Kidney epithelial cell (primary cell): ENCODE measurements around the gene HSD17B13. TPM values are rescaled to one million over a fixed set of nuclear protein-coding genes. Genes with fewer than 3 reads are reported as not detected.

Source experiments
- DNase-seq: peaks from one replicate; pipeline ENCODE4 v3.0.0-alpha.2; 2010; ENCODE audit warnings: low read depth
- H3K27me3 ChIP-seq: 2 replicates; pipeline ENCODE4 v1.6.0; 2011; ENCODE audit warnings: low read length; ENCODE audit not compliant: control insufficient read depth, insufficient read depth
- H3K36me3 ChIP-seq: 2 replicates; pipeline ENCODE4 v1.5.1; 2011; ENCODE audit warnings: low read length; ENCODE audit not compliant: control insufficient read depth, insufficient read depth
- H3K4me3 ChIP-seq: 2 replicates; pipeline ENCODE4 v1.5.1; 2011; ENCODE audit warnings: low read depth, mild to moderate bottlenecking, control low read depth, low read length
- total RNA-seq: library from RNA; depleted of rRNA; stranded (reverse); fragments of >200 nt; gene quantifications from 2 replicates; pipeline ENCODE4 v1.2.3, GENCODE V29; 2015
- TF ChIP-seq, protein P1 (sequence below): IDR thresholded peaks from 2 replicates; pipeline ENCODE4 v1.5.1; 2011; ENCODE audit warnings: mild to moderate bottlenecking, moderate library complexity, low read length, control low read depth, inconsistent platforms; ENCODE audit not compliant: insufficient read depth, poor library complexity, severe bottlenecking

The HSD17B13 gene
- total RNA-seq, 1 donor from 2014 or later, result 0.04 TPM

DNA sequence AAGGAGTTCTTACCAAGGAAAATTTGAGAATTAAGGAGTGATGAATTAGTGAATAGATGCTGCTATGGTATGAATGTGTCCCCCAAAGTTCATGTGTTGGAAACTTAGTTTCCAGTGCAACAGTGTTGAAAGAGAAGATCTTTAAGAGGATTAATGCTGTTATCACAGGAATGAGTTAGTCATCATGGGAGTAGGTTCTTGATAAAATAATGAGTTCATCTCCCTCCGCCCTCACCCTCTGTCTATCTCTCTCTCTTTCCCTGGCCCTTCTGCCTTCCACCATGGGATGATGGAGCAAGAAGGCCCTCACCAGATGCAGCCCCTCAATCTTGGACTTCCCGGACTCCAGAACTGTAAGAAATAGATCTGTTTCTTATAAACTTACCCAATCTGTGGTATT, 64.0 kb downstream of the HSD17B13 start:
- no peak for DNase-seq
- Histone ChIP-seq H3K36me3 (no peaks in the 10 kb centered on the region), H3K4me3 (no peak overlapping the region), H3K27me3 (no peaks in the 10 kb centered on the region)
- TF ChIP-seq, protein P1, sequence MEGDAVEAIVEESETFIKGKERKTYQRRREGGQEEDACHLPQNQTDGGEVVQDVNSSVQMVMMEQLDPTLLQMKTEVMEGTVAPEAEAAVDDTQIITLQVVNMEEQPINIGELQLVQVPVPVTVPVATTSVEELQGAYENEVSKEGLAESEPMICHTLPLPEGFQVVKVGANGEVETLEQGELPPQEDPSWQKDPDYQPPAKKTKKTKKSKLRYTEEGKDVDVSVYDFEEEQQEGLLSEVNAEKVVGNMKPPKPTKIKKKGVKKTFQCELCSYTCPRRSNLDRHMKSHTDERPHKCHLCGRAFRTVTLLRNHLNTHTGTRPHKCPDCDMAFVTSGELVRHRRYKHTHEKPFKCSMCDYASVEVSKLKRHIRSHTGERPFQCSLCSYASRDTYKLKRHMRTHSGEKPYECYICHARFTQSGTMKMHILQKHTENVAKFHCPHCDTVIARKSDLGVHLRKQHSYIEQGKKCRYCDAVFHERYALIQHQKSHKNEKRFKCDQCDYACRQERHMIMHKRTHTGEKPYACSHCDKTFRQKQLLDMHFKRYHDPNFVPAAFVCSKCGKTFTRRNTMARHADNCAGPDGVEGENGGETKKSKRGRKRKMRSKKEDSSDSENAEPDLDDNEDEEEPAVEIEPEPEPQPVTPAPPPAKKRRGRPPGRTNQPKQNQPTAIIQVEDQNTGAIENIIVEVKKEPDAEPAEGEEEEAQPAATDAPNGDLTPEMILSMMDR, result no peak

- Histone ChIP-seq H3K36me3 (no peaks in the 10 kb centered on the region), H3K4me3 (no peak overlapping the region), H3K27me3 (no peaks in the 10 kb centered on the region)
- DNase-seq, result no peak
- TF ChIP-seq, protein P1, result no peak
These were observed 65.2 kb downstream of the HSD17B13 start for GRCh38 chr4:87257523-87257922.

DNA sequence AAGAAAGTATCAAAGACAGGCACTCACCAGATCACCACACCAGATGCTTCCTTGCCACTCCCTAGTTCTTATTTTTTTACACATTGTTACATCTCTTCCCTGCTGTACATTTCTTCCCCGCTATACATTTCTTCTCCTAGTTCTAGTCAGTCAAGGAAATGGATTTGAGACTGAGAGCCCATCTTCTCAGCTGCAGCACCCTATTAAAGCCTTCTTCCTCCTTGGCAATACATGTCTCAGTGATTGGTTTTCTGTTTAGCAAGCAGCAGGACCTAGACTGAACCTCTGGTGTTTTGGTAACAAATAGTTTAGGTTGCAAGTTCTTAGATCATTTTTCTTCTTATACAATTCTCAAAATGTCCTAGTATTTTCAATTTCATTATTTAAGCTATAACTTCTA, 66.9 kb downstream of the HSD17B13 start:
- TF ChIP-seq, protein P1, result no peak
- no peak for DNase-seq
- Histone ChIP-seq H3K27me3 (no peaks in the 10 kb centered on the region), H3K4me3 (no peak overlapping the region), H3K36me3 (no peaks in the 10 kb centered on the region)

Other genes starting within 250 kb of the HSD17B13 start
- gene KLHL8, start 102.3 kb downstream of the HSD17B13 start, total RNA-seq, result 6.2 and 7.6 TPM in 2 replicates
- gene HSD17B11, start 68.3 kb upstream of the HSD17B13 start, total RNA-seq, result 12.9 and 14.4 TPM in 2 replicates
- 22.3 and 26.6 TPM in 2 replicates for gene NUDT9, start 99.7 kb upstream of the HSD17B13 start, total RNA-seq
- gene SPARCL1, start 206.5 kb upstream of the HSD17B13 start, total RNA-seq, result 0.89 TPM in 1 of 2 replicates, not detected in the other